GM13976 (cell line): ENCODE data around the gene GPSM1.

Source experiments
- DNase-seq: peaks from one replicate; pipeline ENCODE4 v3.0.0; 2012; ENCODE audit warnings: low spot score
- CTCF ChIP-seq: IDR thresholded peaks from 2 replicates; pipeline ENCODE4 v1.5.1; 2012; ENCODE audit warnings: borderline replicate concordance, mild to moderate bottlenecking; ENCODE audit not compliant: insufficient read depth; ENCODE audit errors: extremely low read depth, missing control alignments, control extremely low read depth
- in situ Hi-C: fragments of 300-500 bp; cut with MboI; formaldehyde crosslinking; loops from one replicate; pipeline ENCODE4 v1.12.0; 2022; ENCODE audit warnings: low sequenced_read_pairs, mixed read lengths, inconsistent platforms; ENCODE audit not compliant: unreplicated experiment

Gene GPSM1

GRCh38 chr9:136299541-136299940 is 27.8 kb upstream of the GPSM1 start:
- DNase-seq = no peak
- in situ Hi-C loops = no loop called here
- TF ChIP-seq CTCF = no peak

- in situ Hi-C loops = no loop called here
- no peak for TF ChIP-seq CTCF
Observed at GRCh38 chr9:136300016-136300545, 27.3 kb upstream of the GPSM1 start.

GRCh38 chr9:136300866-136301265 is 26.5 kb upstream of the GPSM1 start:
- in situ Hi-C loops = no loop called here
- no peak for TF ChIP-seq CTCF
- no peak for DNase-seq

More at GRCh38 chr9:136300016-136300545, 27.3 kb upstream of the GPSM1 start:
- DNase-seq = no peak

DNA sequence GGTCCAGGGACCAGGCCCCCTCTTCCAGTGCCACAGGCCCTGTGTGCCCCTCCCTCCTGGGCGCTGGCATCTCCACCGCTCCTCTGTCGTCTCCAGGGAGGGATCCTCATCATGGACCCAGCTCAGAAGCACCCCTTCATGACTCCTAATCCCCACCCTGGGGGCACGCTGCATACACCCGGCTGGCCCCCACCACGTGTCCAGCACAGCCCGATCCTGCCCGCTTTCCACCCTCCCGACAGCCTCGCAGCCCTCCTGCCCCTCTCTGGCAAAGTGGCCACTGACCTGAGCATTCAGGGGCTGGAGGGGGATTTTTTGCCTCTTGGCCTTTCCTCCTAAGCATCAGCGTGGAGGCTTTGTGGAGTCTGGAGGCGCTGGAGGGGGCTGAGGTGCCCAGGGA is 24.8 kb upstream of the GPSM1 start:
- in situ Hi-C loops = no loop called here

GRCh38 chr9:136303066-136303824 is 24.1 kb upstream of the GPSM1 start:
- in situ Hi-C loops = no loop called here
- no peak for DNase-seq
- TF ChIP-seq CTCF = no peak

More for the DNA sequence above, 24.8 kb upstream of the GPSM1 start:
- no peak for TF ChIP-seq CTCF
- no peak for DNase-seq

DNA sequence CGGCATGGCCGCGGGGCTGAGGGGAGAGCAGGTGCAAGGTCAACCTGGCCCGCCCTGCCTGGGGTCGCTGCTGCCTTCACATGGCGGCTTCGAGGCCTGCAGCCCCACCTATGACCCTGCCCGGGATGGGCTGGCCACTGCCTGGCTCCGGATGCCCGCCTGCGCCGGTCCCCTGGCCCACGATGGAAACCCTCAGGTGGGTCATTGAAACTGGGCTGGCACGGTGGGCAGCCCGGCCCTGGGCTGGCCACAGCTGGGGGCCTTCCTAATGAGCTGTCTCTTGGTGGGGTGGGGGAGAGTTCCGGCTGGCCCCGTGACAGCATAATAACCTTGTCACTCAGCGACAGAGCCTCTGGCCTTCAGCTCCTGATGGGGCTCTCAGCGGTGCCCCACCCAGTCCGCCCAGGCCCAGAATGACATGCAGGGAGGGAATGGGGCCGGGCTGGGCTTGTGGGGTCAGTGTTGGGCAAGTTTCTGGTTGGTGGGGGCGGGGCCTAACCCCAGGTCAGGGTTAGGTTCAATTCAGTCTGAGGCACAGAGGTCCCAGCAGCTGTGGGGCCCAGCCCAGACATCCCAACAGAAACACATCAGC is 23.4 kb upstream of the GPSM1 start, which contains the start of gene CCDC187:
CCDC187 (minus strand) TSS at position 270 of the 592 bp plus-strand sequence; CDS start at position 6, 264 bp downstream.
- DNase-seq = no peak
- in situ Hi-C loops = no loop called here
- TF ChIP-seq CTCF = no peak
